ENCODE measurements around the gene PKM. TPM values are rescaled to one million over a fixed set of nuclear protein-coding genes. Genes with fewer than 3 reads are reported as not detected.

PKM gene
- total RNA-seq, 4 donors from 2014 or later: 343 to 646 (median 543) TPM

DNA sequence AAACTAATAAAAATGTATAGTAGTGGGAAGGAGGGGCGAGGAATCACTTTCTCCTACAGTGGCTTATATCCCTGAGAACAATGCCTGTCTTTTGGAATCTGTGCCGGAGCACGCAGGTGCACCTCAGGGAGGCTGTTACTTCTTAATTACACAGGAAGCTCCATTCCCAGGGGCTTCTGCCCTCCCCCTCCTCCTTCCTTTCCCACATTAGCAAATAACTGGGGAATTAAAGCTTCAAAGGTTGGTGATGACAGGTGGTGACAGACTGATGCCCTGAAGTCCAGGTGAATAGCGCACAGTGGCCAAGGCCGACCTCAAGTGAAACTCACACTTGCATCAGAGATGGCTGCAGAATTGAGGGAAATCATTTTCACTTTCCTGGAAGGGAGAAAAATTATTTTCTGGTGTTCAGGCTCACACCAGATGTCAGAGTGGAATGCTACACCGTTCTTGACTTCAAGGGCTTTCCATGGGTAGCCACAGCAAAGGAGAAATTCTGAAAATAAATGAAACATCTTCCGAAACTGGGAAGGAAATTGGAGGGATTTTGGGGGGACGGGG, 37.1 kb downstream of the PKM start:
- Histone ChIP-seq H3K4me1 (peaks cover 0 to 16% (median 0%) of the 10 kb centered on the region in 3 donors), H3K27ac (no peak overlapping the region), H3K36me3 (peaks cover 0 to 6% of the 10 kb centered on the region in 2 donors), H3K9me3 (no peaks in the 10 kb centered on the region), H3K4me3 (no peak overlapping the region), H3K27me3 (peaks cover 18% of the 10 kb centered on the region)
- 76 to 80% methylated on average over 4 to 8 of the region's 8 CpGs for WGBS, 2 donors (ENCODE audit: low coverage in 1 of 2)
- no peak for TF ChIP-seq EP300 (IDR thresholded peaks at IDR 0.05)
- no peak for TF ChIP-seq POLR2A (IDR thresholded peaks at IDR 0.05)
- TF ChIP-seq, protein P1, sequence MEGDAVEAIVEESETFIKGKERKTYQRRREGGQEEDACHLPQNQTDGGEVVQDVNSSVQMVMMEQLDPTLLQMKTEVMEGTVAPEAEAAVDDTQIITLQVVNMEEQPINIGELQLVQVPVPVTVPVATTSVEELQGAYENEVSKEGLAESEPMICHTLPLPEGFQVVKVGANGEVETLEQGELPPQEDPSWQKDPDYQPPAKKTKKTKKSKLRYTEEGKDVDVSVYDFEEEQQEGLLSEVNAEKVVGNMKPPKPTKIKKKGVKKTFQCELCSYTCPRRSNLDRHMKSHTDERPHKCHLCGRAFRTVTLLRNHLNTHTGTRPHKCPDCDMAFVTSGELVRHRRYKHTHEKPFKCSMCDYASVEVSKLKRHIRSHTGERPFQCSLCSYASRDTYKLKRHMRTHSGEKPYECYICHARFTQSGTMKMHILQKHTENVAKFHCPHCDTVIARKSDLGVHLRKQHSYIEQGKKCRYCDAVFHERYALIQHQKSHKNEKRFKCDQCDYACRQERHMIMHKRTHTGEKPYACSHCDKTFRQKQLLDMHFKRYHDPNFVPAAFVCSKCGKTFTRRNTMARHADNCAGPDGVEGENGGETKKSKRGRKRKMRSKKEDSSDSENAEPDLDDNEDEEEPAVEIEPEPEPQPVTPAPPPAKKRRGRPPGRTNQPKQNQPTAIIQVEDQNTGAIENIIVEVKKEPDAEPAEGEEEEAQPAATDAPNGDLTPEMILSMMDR (IDR thresholded peaks at IDR 0.05): no peak
- TF ChIP-seq POLR2AphosphoS5 (IDR thresholded peaks at IDR 0.05): no peak
- no peak for ATAC-seq

DNA sequence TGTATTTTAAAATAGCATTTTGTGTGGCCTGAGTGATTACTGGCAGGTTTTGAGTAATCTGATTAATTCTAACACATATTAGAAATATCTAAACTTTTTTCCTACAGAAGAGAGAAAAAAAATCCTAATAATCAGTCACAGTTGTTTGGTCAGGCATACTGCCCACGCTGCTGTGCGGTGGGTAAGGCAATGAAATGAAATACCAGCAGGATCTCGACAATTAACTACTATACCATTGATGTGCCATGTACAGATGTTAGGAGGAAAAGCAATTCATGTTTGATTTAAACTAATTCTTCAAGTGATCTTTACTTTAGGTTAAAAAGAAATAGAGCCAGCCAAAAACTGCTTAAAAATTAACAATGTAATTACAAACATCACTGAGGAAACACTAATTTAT, 38.6 kb downstream of the PKM start:
- H3K9me3 ChIP-seq: no peaks in the 10 kb centered on the region
- ATAC-seq: no peak
- H3K27me3 ChIP-seq: peaks cover 18% of the 10 kb centered on the region
- WGBS, 2 donors (ENCODE audit: low coverage in 1 of 2): 84 to 93% methylated on average over 3 of the region's 3 CpGs
- H3K27ac ChIP-seq: no peak overlapping the region
- peaks cover 0 to 10% (median 0%) of the 10 kb centered on the region in 3 donors for H3K4me1 ChIP-seq
- TF ChIP-seq POLR2AphosphoS5 (IDR thresholded peaks at IDR 0.05) (no peak), EP300 (IDR thresholded peaks at IDR 0.05) (no peak), POLR2A (IDR thresholded peaks at IDR 0.05) (no peak)
- TF ChIP-seq, protein P1 (IDR thresholded peaks at IDR 0.05): no peak
- H3K4me3 ChIP-seq: no peak overlapping the region
- no peaks in the 10 kb centered on the region for H3K36me3 ChIP-seq

DNA sequence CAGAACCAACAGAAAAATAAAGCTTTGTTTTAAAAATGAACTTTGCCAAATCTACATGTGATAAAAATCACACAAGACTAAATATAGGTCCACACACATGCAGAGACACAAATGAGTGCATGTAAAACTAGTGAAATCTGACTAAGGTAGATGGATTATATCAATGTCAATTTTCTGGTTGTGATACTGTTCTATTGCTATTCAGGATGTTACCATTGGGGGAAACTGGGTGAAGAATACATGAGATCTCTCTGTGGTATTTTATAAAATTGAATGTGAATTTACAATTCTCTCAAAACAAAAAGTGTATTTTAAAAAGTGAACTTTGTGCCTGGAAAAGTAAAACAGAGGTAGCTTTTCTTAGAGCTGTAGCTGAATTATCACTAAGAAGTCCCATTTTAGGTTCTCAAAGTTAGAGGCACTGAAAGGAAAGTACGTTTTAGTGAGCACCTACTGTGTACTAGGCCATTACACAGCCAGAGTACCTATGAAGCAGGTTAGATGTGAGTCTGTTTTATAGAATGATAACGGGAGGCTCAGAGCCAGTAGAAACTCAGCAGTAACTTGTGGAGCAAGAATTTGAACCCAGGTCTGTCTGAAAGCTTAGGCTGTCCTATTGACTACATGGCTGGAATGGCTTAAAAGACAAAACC, 41.6 kb downstream of the PKM start:
- ATAC-seq: no peak
- Histone ChIP-seq H3K27ac (no peak overlapping the region), H3K9me3 (no peaks in the 10 kb centered on the region), H3K27me3 (peaks cover 7% of the 10 kb centered on the region), H3K4me3 (no peak overlapping the region), H3K4me1 (peaks cover 0 to 3% (median 2%) of the 10 kb centered on the region in 3 donors), H3K36me3 (no peaks in the 10 kb centered on the region)
- WGBS, 2 donors (ENCODE audit: low coverage in 1 of 2): 81 to 100% methylated on average over 1 to 2 of the region's 2 CpGs
- TF ChIP-seq POLR2AphosphoS5 (IDR thresholded peaks at IDR 0.05): no peak
- no peak for TF ChIP-seq EP300 (IDR thresholded peaks at IDR 0.05)
- TF ChIP-seq, protein P1 (IDR thresholded peaks at IDR 0.05): no peak
- TF ChIP-seq POLR2A (IDR thresholded peaks at IDR 0.05): no peak

DNA sequence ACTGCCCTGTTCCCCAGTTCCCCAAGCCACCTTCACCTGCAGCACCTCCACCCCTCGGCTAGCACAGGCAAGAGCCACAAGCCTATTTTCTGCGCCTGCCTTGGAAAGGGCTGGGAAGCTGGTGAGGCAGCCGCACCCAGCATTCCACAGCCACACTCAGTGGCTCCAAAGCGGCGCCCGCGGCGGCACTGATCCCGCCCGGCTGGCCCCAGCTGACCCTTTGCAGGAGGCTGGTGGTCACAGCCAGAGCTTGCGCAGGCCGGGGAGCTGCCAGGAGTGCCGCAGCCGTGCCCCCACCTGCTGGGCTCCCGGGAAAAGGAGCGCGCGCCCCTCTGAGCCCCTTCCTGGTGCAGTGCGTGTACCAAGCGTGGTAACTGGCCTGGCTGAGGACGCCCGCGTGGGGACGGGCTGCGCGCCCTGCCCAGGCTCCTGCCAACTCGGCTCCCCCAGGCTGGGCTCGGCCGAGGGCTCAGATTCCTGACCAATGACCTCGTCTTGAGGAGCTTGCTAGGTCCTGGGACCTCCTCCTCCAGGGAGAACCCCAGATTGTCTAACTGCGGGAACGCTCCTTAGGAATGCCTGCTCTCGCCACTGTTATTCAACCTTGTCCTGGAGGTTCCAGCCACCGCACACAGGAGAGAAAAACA, 46.7 kb downstream of the PKM start:
- WGBS, 2 donors (ENCODE audit: low coverage in 1 of 2): 0% methylated on average over 1 to 5 of the region's 34 CpGs
- H3K36me3 ChIP-seq: no peaks in the 10 kb centered on the region
- H3K27me3 ChIP-seq: peaks cover 51% of the 10 kb centered on the region
- no peak overlapping the region for H3K27ac ChIP-seq
- H3K9me3 ChIP-seq: no peaks in the 10 kb centered on the region
- no peak for TF ChIP-seq POLR2AphosphoS5 (IDR thresholded peaks at IDR 0.05)
- TF ChIP-seq, protein P1 (IDR thresholded peaks at IDR 0.05): no peak
- TF ChIP-seq POLR2A (IDR thresholded peaks at IDR 0.05): no peak
- H3K4me3 ChIP-seq: peak overlapping the region in 1 of 2 donors; percentile 42
- peaks cover 0 to 20% (median 9%) of the 10 kb centered on the region in 3 donors for H3K4me1 ChIP-seq
- peak; percentile 54 for ATAC-seq

Data from gastroesophageal sphincter (tissue), 4 donors.